ENCODE measurements around the gene EGR2.

Gene EGR2

GRCh38 chr10:62853710-62854109 lies 37.5 kb upstream of the EGR2 start:
- H3K27ac ChIP-seq: no peak overlapping the region
- TF ChIP-seq CTCF (conservative IDR thresholded peaks at IDR 0.05; ENCODE audit: low read depth): no peak
- POLR2A ChIA-PET (ENCODE audit: low non-redundant PET): no interaction called here
- CTCF ChIA-PET: no interaction called here
- no peak for DNase-seq (ENCODE audit: low spot score)

GRCh38 chr10:62852961-62853702 lies 37.0 kb upstream of the EGR2 start:
- no peak overlapping the region for H3K27ac ChIP-seq
- ChIA-PET CTCF (no interaction called here), POLR2A (ENCODE audit: low non-redundant PET) (no interaction called here)
- DNase-seq (ENCODE audit: low spot score): no peak
- no peak for TF ChIP-seq CTCF (conservative IDR thresholded peaks at IDR 0.05; ENCODE audit: low read depth)

GRCh38 chr10:62851442-62851841 lies 35.3 kb upstream of the EGR2 start:
- H3K27ac ChIP-seq: no peak overlapping the region
- POLR2A ChIA-PET (ENCODE audit: low non-redundant PET): no interaction called here
- CTCF ChIA-PET: no interaction called here
- DNase-seq (ENCODE audit: low spot score): no peak
- TF ChIP-seq CTCF (conservative IDR thresholded peaks at IDR 0.05; ENCODE audit: low read depth): no peak

GRCh38 chr10:62850646-62851045 lies 34.5 kb upstream of the EGR2 start:
- no peak for DNase-seq (ENCODE audit: low spot score)
- TF ChIP-seq CTCF (conservative IDR thresholded peaks at IDR 0.05; ENCODE audit: low read depth): no peak
- POLR2A ChIA-PET (ENCODE audit: low non-redundant PET): no interaction called here
- CTCF ChIA-PET: no interaction called here
- H3K27ac ChIP-seq: no peak overlapping the region

GRCh38 chr10:62847433-62847832 lies 31.3 kb upstream of the EGR2 start:
- ChIA-PET CTCF (no interaction called here), POLR2A (ENCODE audit: low non-redundant PET) (no interaction called here)
- no peak overlapping the region for H3K27ac ChIP-seq
- no peak for DNase-seq (ENCODE audit: low spot score)
- TF ChIP-seq CTCF (conservative IDR thresholded peaks at IDR 0.05; ENCODE audit: low read depth): no peak

GRCh38 chr10:62844280-62845011 lies 28.3 kb upstream of the EGR2 start:
- no peak for TF ChIP-seq CTCF (conservative IDR thresholded peaks at IDR 0.05; ENCODE audit: low read depth)
- DNase-seq (ENCODE audit: low spot score): no peak
- POLR2A ChIA-PET (ENCODE audit: low non-redundant PET): no interaction called here
- H3K27ac ChIP-seq: no peak overlapping the region
- CTCF ChIA-PET: interaction anchor here (0.8 kb wide), 1 partner anchor 649 kb away, joined by 3 read pairs; no protein-coding TSS in a partner anchor
